Neural cell (in vitro differentiated cells): ENCODE data around the gene TGFBI. TPM values are rescaled to one million over a fixed set of nuclear protein-coding genes. Genes with fewer than 3 reads are reported as not detected.

Source experiments
- H2AFZ ChIP-seq: fragments of 200-600, 300-800 bp; sonication (generic), shearing (Covaris generic); 2 replicates; pipeline ENCODE4 v1.6.0; 2014; ENCODE audit warnings: low read depth, mild to moderate bottlenecking, antibody characterized with exemption, low read length, moderate library complexity
- H3F3A ChIP-seq: fragments of 200-600 bp; shearing (Covaris generic); 2 replicates; pipeline ENCODE4 v1.6.1; 2016; ENCODE audit warnings: mild to moderate bottlenecking, moderate library complexity, mixed read lengths, antibody characterized with exemption, low read length; ENCODE audit not compliant: insufficient read depth, poor library complexity, severe bottlenecking
- H3K27ac ChIP-seq: fragments of 200-600, 300-800 bp; sonication (generic), shearing (Covaris generic); 2 replicates; pipeline ENCODE4 v1.5.1; 2014; ENCODE audit warnings: mild to moderate bottlenecking, low read length, moderate library complexity
- H3K27me3 ChIP-seq: fragments of 300-800, 200-600 bp; sonication (generic), shearing (Covaris generic); 2 replicates; pipeline ENCODE4 v1.6.0; 2014; ENCODE audit warnings: mild to moderate bottlenecking, low read depth, low read length, moderate library complexity; ENCODE audit not compliant: insufficient read depth
- H3K36me3 ChIP-seq: fragments of 300-800, 200-600 bp; sonication (generic), shearing (Covaris generic); 2 replicates; pipeline ENCODE4 v1.5.1; 2014; ENCODE audit warnings: mild to moderate bottlenecking, antibody characterized with exemption, low read length, moderate library complexity; ENCODE audit not compliant: insufficient read depth
- H3K4me2 ChIP-seq: fragments of 300-800, 200-600 bp; sonication (generic), shearing (Covaris generic); 2 replicates; pipeline ENCODE4 v1.6.0; 2014; ENCODE audit warnings: mild to moderate bottlenecking, low read length
- H3K4me3 ChIP-seq: fragments of 300-800, 200-600 bp; sonication (generic), shearing (Covaris generic); 2 replicates; pipeline ENCODE4 v1.5.1; 2014; ENCODE audit warnings: mild to moderate bottlenecking, low read length, moderate library complexity
- H3K79me2 ChIP-seq: fragments of 200-600 bp; shearing (Covaris generic); replicated peaks from 2 replicates; pipeline ENCODE4 v1.6.0; 2014; ENCODE audit warnings: mild to moderate bottlenecking, low read length, moderate library complexity; ENCODE audit not compliant: insufficient read depth
- H3K9ac ChIP-seq: fragments of 300-800, 200-600 bp; sonication (generic), shearing (Covaris generic); 2 replicates; pipeline ENCODE4 v1.6.1; 2016; ENCODE audit warnings: mild to moderate bottlenecking, low read length, mixed read lengths
- H3K9me2 ChIP-seq: fragments of 200-600 bp; shearing (Covaris generic); 2 replicates; pipeline ENCODE4 v1.6.1; 2016; ENCODE audit warnings: mild to moderate bottlenecking, low read length, mixed read lengths; ENCODE audit not compliant: insufficient read depth
- H3K9me3 ChIP-seq: fragments of 200-600, 300-800 bp; sonication (generic), shearing (Covaris generic); 2 replicates; pipeline ENCODE4 v1.6.1; 2016; ENCODE audit warnings: mild to moderate bottlenecking, mixed run types, low read length, moderate library complexity, mixed read lengths
- H4K20me1 ChIP-seq: fragments of 200-600 bp; shearing (Covaris generic); 2 replicates; pipeline ENCODE4 v1.6.1; 2016; ENCODE audit warnings: mild to moderate bottlenecking, mixed run types; ENCODE audit not compliant: insufficient read depth
- CTCF ChIP-seq: fragments of 450-650 bp; IDR thresholded peaks from 2 replicates; pipeline ENCODE4 v1.5.1; 2014; ENCODE audit warnings: antibody characterized with exemption, mild to moderate bottlenecking, moderate library complexity; ENCODE audit not compliant: poor library complexity, severe bottlenecking
- EP300 ChIP-seq: fragments of 450-650 bp; conservative IDR thresholded peaks from 2 replicates; pipeline ENCODE4 v1.6.1; 2014; ENCODE audit warnings: antibody characterized with exemption, mild to moderate bottlenecking, moderate library complexity; ENCODE audit not compliant: poor library complexity, severe bottlenecking
- EZH2 ChIP-seq: fragments of 200-600, 300-800 bp; shearing (Covaris generic), sonication (generic); IDR thresholded peaks from 2 replicates; pipeline ENCODE4 v1.6.1; 2014; ENCODE audit warnings: antibody characterized with exemption, low read length, borderline replicate concordance, mild to moderate bottlenecking; ENCODE audit not compliant: insufficient read depth, poor library complexity, severe bottlenecking
- MXI1 ChIP-seq: fragments of 450-650 bp; conservative IDR thresholded peaks from 2 replicates; pipeline ENCODE4 v1.6.1; 2014; ENCODE audit warnings: antibody characterized with exemption, mild to moderate bottlenecking; ENCODE audit not compliant: poor library complexity, severe bottlenecking
- POLR2AphosphoS5 ChIP-seq: IDR thresholded peaks from 2 replicates; pipeline ENCODE4 v1.6.1; 2012
- RAD21 ChIP-seq: fragments of 450-650 bp; conservative IDR thresholded peaks from 2 replicates; pipeline ENCODE4 v1.6.1; 2014; ENCODE audit warnings: antibody characterized with exemption, mild to moderate bottlenecking, moderate library complexity
- REST ChIP-seq: IDR thresholded peaks from 2 replicates; pipeline ENCODE4 v1.6.1; 2012; ENCODE audit warnings: borderline replicate concordance
- SMC3 ChIP-seq: fragments of 450-650 bp; conservative IDR thresholded peaks from 2 replicates; pipeline ENCODE4 v1.6.1; 2014; ENCODE audit warnings: antibody characterized with exemption, mild to moderate bottlenecking, moderate library complexity; ENCODE audit not compliant: poor library complexity
- TAF1 ChIP-seq: IDR thresholded peaks from 2 replicates; pipeline ENCODE4 v1.6.1; 2012; ENCODE audit warnings: low read depth
- polyA plus RNA-seq: library from polyadenylated mRNA; depleted of rRNA; stranded (reverse); fragments of >200 nt; gene quantifications from 2 replicates; pipeline ENCODE4 v1.2.3, GENCODE V29; 2014

Gene TGFBI
- polyA plus RNA-seq, 1 donor from 2014 or later = 0.71 TPM

- no peaks in the 10 kb centered on the region for H4K20me1 ChIP-seq
- no peaks in the 10 kb centered on the region for H3K79me2 ChIP-seq
- no peak overlapping the region for H3K9ac ChIP-seq
- H3K4me2 ChIP-seq = no peak overlapping the region
- H3K27ac ChIP-seq = no peak overlapping the region
- TF ChIP-seq EP300 (no peak), CTCF (no peak), SMC3 (no peak), MXI1 (no peak), REST (no peak), RAD21 (no peak), POLR2AphosphoS5 (no peak), EZH2 (no peak), TAF1 (no peak)
- no peaks in the 10 kb centered on the region for H3K36me3 ChIP-seq
- no peaks in the 10 kb centered on the region for H3K9me2 ChIP-seq
- H3K4me3 ChIP-seq = no peak overlapping the region
- no peaks in the 10 kb centered on the region for H3F3A ChIP-seq
- no peak overlapping the region for H2AFZ ChIP-seq
- H3K27me3 ChIP-seq = no peaks in the 10 kb centered on the region
- no peaks in the 10 kb centered on the region for H3K9me3 ChIP-seq
Observed at GRCh38 chr5:136056336-136056735, 27.5 kb downstream of the TGFBI start.

GRCh38 chr5:136056771-136057335 lies 28.1 kb downstream of the TGFBI start:
- Histone ChIP-seq H4K20me1 (no peaks in the 10 kb centered on the region), H3K36me3 (no peaks in the 10 kb centered on the region), H3F3A (no peaks in the 10 kb centered on the region), H3K9ac (no peak overlapping the region), H3K4me2 (no peak overlapping the region), H3K79me2 (no peaks in the 10 kb centered on the region), H3K9me3 (no peaks in the 10 kb centered on the region), H3K9me2 (no peaks in the 10 kb centered on the region), H3K27me3 (no peaks in the 10 kb centered on the region), H2AFZ (no peak overlapping the region), H3K4me3 (no peak overlapping the region), H3K27ac (no peak overlapping the region)
- TF ChIP-seq MXI1 (no peak), REST (no peak), TAF1 (no peak)
